Activated CD4-positive, alpha-beta T cell treated with anti-CD3 and anti-CD28 coated beads, Interleukin-2, amount 10 ng/mL, durations not matched to agents 24 days and 14 days (primary cell): Measurements from ENCODE around the gene FCSK. TPM values are rescaled to one million over a fixed set of nuclear protein-coding genes. Genes with fewer than 3 reads are reported as not detected.

ENCODE experiments used
- DNase-seq: peaks from one replicate; pipeline ENCODE4 v3.0.0; 2022
- H3K27ac Mint-ChIP-seq: one replicate; pipeline ENCODE4 v1.8.0; 2022; ENCODE audit warnings: mild to moderate bottlenecking, mixed read lengths
- H3K27me3 Mint-ChIP-seq: one replicate; pipeline ENCODE4 v1.8.0; 2022; ENCODE audit warnings: mixed read lengths
- H3K36me3 Mint-ChIP-seq: one replicate; pipeline ENCODE4 v1.8.0; 2022; ENCODE audit warnings: low read depth, mild to moderate bottlenecking, mixed read lengths
- H3K4me1 Mint-ChIP-seq: one replicate; pipeline ENCODE4 v1.8.0; 2021; ENCODE audit warnings: mixed read lengths
- H3K4me3 Mint-ChIP-seq: one replicate; pipeline ENCODE4 v1.8.0; 2022; ENCODE audit warnings: mild to moderate bottlenecking, moderate library complexity, mixed read lengths
- H3K9me3 Mint-ChIP-seq: one replicate; pipeline ENCODE4 v1.8.0; 2021; ENCODE audit warnings: mixed read lengths
- intact Hi-C: fragments of 100-400 bp; cut with micrococcal nuclease; formaldehyde crosslinking; loops from one replicate; pipeline ENCODE4 v1.15.1; 2023
- total RNA-seq: library from RNA; stranded (reverse); gene quantifications from 2 replicates; pipeline ENCODE4 v1.2.3, GENCODE V29; 2022

The FCSK gene
- total RNA-seq, 1 donor from 2014 or later, result 24.4 TPM

DNA sequence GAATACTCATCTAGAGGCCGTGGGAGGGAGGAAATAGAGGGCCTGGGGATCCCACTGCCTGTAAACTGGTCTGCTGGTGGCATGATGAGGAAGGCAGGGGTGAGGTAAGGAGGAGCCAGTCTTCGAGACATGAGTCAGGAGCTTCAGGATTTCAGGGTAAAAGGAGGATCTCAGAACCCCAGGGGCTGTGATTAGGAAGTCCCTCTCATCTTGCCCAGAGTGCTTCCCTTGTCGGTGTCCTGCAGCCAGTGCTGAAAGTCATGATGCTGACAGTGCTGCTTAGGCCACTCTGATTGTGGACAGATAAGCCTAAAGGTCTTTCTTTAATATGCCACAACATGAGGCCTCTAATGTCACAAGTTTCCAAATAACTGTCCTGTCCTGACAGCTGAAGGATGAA, 39.4 kb downstream of the FCSK start:
- peak overlapping the region; percentile 19 for H3K27ac Mint-ChIP-seq
- intact Hi-C loops, result loop anchor here (10.0 kb wide), 1 partner anchor 161 kb away; no protein-coding TSS in a partner anchor
- no peak for DNase-seq
- no peak overlapping the region for H3K4me3 Mint-ChIP-seq
- peaks cover 55% of the 10 kb centered on the region for H3K36me3 Mint-ChIP-seq
- H3K4me1 Mint-ChIP-seq, result peaks cover 14% of the 10 kb centered on the region
- no peaks in the 10 kb centered on the region for H3K9me3 Mint-ChIP-seq
- H3K27me3 Mint-ChIP-seq, result no peaks in the 10 kb centered on the region

DNA sequence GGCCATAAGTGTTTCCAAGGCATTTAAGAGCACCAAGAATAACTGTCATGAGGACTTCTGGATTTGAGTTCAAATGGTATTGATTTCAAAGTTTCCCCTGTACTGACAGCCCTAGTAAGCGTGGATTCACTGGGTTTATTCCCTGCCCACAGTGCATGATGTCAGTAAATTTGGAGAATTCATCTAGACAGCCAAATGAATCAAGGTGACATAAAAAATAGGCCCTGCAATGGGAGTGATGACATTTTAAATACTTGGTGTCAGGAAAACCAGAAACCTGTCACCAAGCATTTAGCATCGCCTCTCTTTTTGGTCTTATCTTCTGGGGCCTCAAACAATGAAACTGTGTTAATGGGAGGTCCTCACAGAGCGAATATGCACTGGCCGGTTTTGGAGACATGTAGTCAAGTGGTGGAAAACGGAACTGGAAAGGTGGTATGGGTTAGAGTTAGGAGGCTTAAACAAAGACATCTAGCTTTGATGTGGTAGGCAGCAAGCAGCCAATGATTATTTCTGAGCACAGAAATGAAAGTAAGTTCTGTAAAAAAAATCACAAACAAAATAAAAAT, 39.9 kb downstream of the FCSK start:
- H3K9me3 Mint-ChIP-seq, result no peaks in the 10 kb centered on the region
- no peak for DNase-seq
- peaks cover 14% of the 10 kb centered on the region for H3K4me1 Mint-ChIP-seq
- no peaks in the 10 kb centered on the region for H3K27me3 Mint-ChIP-seq
- intact Hi-C loops, result loop anchor here (10.0 kb wide), 1 partner anchor 161 kb away; no protein-coding TSS in a partner anchor
- no peak overlapping the region for H3K4me3 Mint-ChIP-seq
- peaks cover 55% of the 10 kb centered on the region for H3K36me3 Mint-ChIP-seq
- H3K27ac Mint-ChIP-seq, result peak overlapping the region; percentile 66

DNA sequence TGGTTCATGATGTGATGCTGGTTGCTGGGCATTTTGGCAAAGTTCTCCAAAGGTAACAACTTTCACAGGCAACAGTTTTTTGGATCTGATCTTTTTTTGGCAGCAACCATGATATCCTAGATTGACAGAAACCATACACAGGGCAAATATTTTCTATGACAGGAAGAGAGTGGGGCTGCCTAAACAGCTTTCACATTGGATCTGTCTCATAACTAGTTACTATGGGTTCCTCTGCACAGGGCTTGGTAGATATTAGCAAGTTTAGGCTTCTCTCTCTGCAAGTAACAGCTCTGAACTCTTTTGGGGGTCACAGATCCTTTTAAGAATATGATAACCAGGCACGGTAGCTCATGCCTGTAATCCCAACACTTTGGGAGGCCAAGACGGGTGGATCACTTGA, 40.4 kb downstream of the FCSK start:
- Mint-ChIP-seq H3K4me1 (peaks cover 14% of the 10 kb centered on the region), H3K27ac (peak overlapping the region; percentile 66), H3K36me3 (peaks cover 53% of the 10 kb centered on the region), H3K27me3 (no peaks in the 10 kb centered on the region), H3K4me3 (no peak overlapping the region), H3K9me3 (no peaks in the 10 kb centered on the region)
- intact Hi-C loops, result loop anchor here (10.0 kb wide), 1 partner anchor 160 kb away; no protein-coding TSS in a partner anchor
- no peak for DNase-seq

DNA sequence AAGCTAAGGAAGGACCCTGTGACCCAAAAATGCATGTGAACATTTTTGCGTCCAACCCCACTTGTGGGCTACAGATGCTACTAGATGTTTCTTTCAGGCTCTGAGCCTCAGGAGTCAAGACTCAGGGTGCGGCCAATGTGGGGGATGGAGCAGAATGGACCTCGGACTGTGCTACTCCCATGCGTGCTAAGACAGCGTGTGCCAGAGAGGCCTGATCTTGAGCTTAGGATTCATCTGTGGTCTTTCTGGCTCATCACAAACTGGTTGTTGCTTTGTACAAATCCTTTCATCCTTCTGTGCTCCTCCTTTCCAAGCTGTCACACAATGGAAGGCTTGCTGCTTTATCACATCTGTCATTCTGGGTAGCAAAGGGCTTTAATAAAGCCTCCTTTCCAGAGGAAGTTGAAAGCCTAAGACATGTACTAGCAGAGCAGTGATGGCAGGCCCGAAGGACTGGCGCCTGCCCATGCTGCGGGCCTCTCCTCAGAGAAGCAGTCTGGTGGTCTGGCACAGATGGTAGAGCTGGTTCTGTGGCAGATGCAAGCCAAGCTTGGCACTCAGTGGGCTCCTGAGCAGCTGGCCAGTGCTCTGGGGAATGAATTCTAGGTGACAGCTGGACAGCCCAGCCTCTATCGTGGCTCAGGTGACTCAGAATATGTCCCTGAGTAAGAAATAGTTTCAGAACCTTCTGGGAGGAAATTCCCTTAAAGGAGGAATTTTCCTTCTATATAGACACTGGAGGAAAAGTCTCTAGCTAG, 41.2 kb downstream of the FCSK start:
- no peak for DNase-seq
- H3K9me3 Mint-ChIP-seq, result no peaks in the 10 kb centered on the region
- H3K4me1 Mint-ChIP-seq, result peaks cover 14% of the 10 kb centered on the region
- no peak overlapping the region for H3K27ac Mint-ChIP-seq
- intact Hi-C loops, result loop anchor here (2.0 to 10.0 kb wide), 2 partner anchors 19 to 159 kb away; no protein-coding TSS in a partner anchor
- H3K27me3 Mint-ChIP-seq, result no peaks in the 10 kb centered on the region
- H3K4me3 Mint-ChIP-seq, result no peak overlapping the region
- H3K36me3 Mint-ChIP-seq, result peaks cover 48% of the 10 kb centered on the region

DNA sequence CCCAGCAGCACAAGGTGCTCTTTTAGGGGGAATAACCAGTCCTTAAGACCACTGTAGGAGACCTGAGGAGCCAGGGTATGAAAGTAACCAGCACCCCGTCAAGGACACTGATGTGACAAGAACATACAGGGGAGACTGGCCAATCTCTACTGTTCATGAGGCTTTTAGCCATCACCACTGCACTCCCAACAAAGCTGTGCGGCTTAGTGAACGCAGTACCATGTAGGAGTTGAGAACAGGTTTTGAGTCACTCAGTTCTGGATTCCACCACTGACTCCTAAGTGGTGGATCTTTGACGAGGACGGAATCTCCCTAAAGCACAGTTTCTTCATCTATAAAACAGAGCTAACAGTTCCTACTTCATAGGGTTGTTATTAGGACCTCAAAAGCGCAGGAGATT, 42.1 kb downstream of the FCSK start:
- DNase-seq, result peak; percentile 56
- Mint-ChIP-seq H3K4me1 (peaks cover 14% of the 10 kb centered on the region), H3K4me3 (no peak overlapping the region), H3K9me3 (no peaks in the 10 kb centered on the region), H3K27me3 (no peaks in the 10 kb centered on the region), H3K27ac (no peak overlapping the region), H3K36me3 (peaks cover 51% of the 10 kb centered on the region)
- intact Hi-C loops, result loop anchor here (2.0 to 10.0 kb wide), 2 partner anchors 20 to 158 kb away; no protein-coding TSS in a partner anchor

DNA sequence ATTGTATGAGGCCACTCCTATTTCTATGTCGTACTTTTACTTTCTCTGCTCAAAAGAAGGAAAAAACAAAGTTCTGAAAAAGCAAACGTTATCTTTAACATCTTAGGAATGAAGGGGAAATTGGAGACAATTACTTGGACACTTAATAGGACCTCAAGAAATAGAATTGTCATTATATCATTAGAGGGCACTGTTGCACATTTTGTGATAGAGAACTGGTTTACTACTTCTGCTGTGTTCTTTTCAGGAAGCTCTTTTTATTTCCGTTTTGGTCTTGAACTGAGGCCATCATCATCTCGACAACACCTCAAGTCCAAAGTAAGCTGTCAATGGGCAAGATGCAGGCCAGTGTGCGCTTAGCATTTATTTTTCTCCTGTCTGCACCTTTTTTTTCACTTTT, 54.4 kb downstream of the FCSK start:
- Mint-ChIP-seq H3K27ac (no peak overlapping the region), H3K9me3 (no peaks in the 10 kb centered on the region), H3K36me3 (peaks cover 33% of the 10 kb centered on the region), H3K4me1 (peaks cover 6% of the 10 kb centered on the region), H3K4me3 (no peak overlapping the region), H3K27me3 (no peaks in the 10 kb centered on the region)
- intact Hi-C loops, result no loop called here
- no peak for DNase-seq

DNA sequence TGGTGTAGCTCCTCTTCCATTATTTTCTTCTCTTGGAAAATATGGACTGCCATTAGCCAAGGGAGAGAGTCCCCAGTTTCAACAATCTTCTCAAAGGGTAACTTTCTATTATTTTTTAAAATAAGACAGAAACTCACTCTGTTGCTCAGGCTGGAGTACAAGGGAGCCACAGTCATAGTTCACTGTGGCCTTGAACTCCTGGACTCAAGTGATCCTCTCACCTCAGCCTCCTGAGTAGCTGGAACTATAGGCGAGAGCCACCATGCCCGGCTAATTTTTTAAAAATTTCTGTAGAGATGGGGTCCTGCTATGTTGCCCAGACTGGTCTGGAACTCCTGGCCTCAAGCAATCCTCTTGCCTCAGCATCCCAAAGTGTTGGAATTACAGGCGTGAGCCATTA, 55.8 kb downstream of the FCSK start:
- no peak for DNase-seq
- H3K27ac Mint-ChIP-seq, result no peak overlapping the region
- H3K4me1 Mint-ChIP-seq, result peaks cover 6% of the 10 kb centered on the region
- intact Hi-C loops, result no loop called here
- H3K36me3 Mint-ChIP-seq, result peaks cover 38% of the 10 kb centered on the region
- no peaks in the 10 kb centered on the region for H3K9me3 Mint-ChIP-seq
- H3K27me3 Mint-ChIP-seq, result no peaks in the 10 kb centered on the region
- no peak overlapping the region for H3K4me3 Mint-ChIP-seq

DNA sequence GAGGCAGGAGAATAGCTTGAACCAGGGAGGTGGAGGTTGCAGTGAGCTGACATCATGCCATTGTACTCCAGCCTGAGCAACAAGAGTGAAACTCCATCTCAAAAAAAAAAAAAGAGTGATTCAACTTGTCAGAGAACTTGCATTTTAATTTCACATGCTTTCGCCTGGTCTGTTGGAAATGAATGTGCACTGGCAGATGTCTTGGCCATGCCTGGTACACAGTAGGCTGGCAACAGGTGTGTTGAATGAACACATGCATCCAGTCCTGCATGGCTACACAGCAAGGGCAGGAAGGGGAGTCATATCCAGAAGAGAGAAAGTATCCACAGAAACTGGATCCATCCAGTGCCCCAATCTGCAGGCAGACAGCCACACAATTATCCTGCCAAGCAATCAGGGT, 57.4 kb downstream of the FCSK start:
- no peak overlapping the region for H3K27ac Mint-ChIP-seq
- intact Hi-C loops, result no loop called here
- peaks cover 47% of the 10 kb centered on the region for H3K36me3 Mint-ChIP-seq
- H3K4me1 Mint-ChIP-seq, result peaks cover 6% of the 10 kb centered on the region
- H3K9me3 Mint-ChIP-seq, result no peaks in the 10 kb centered on the region
- DNase-seq, result no peak
- no peak overlapping the region for H3K4me3 Mint-ChIP-seq
- no peaks in the 10 kb centered on the region for H3K27me3 Mint-ChIP-seq

DNA sequence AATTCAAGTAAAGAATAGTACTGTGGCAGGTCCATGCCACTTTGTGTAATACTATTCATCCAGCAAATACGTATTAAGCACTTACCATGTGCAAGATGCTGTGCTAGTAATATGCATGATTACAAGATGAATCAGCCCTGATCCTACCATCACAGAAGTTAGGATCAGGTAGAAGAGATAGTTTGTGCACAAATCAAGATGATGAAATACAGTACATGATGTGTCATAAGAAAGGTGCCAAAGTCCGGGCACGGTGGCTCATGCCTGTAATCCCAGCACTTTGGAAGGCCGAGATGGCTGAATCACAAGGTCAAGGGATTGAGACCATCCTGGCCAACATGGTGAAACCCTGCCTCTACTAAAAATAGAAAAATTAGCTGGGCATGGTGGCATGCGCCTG, 58.1 kb downstream of the FCSK start:
- H3K27ac Mint-ChIP-seq, result no peak overlapping the region
- peaks cover 6% of the 10 kb centered on the region for H3K4me1 Mint-ChIP-seq
- H3K9me3 Mint-ChIP-seq, result no peaks in the 10 kb centered on the region
- H3K27me3 Mint-ChIP-seq, result no peaks in the 10 kb centered on the region
- DNase-seq, result no peak
- intact Hi-C loops, result no loop called here
- H3K36me3 Mint-ChIP-seq, result peaks cover 47% of the 10 kb centered on the region
- no peak overlapping the region for H3K4me3 Mint-ChIP-seq

DNA sequence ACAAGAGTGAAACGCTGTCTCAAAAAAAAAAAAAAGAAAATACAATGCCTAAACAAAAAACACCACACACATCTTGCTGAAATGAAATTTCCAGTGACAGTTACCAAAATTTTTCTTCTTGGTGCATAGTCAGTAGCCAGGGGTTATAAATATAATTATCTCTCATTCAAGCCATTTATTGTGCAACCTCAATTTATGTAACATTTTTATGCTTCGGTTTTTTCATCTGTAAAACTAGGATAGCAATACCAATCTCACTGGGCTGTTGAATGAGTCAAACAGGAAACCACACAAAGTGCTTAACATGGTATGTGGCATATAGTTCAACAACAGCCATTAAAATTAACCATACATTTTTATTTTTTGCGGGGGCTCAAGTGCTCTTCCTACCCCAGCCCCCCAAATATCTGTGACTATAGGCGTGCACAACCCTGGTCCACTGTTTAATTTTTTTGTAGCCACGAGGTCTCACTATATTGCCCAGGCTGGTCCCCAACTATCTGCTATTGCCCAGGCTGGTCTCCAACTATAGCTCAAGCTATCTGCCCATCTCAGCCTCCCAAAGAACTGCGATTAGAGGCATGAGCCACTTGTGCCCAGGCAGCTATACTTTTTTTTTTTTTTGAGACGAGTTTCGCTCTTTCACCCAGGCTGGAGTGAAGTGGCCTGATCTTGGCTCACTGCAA, 66.4 kb downstream of the FCSK start:
- intact Hi-C loops, result loop anchor here (10.0 kb wide), 1 partner anchor 266 kb away; the partner anchor contains the start of gene EXOSC6
- Mint-ChIP-seq H3K36me3 (peaks cover 41% of the 10 kb centered on the region), H3K9me3 (no peaks in the 10 kb centered on the region), H3K27me3 (no peaks in the 10 kb centered on the region), H3K4me3 (peak overlapping the region; percentile 55), H3K4me1 (peaks cover 26% of the 10 kb centered on the region), H3K27ac (peak overlapping the region; percentile 68)
- DNase-seq, result peak; percentile 67

DNA sequence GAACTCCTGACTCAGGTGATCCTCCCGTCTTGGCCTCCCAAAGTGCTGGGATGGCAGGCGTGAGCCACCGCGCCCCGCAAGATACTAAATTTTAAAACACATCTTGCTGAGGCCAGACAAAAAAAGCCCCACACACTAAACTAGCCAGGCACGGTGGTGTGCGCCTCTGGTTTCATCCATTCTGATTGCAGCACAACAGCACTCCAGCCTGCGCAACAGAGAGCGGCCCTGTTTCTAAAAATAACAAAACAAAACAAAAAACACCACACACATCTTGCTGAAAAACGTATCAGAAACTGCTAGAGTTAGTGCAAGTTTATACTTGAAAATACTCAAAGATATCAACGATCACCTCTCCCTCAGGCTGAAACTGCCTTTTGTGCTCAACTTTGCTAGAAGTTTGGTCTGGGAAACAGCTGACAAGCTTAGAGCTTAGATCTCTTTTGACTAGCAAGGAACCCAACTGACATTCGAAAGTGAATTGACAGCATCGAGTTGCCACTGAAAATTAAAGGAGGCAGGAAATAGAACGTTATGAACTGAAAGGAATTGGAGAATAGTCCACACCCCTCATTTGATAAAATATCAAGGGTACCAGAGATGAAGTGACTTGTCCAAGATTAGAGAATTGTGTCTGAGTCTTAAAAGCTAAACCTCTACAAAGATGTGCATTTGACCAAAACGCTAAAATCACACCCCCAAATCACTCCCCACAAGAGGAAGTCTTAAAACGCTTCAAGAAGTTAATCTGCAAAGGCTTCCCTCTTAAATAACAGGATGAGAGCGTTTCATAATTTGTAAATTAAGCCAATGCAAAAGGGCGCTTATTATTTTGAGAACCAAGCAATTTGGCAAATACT, 68.1 kb downstream of the FCSK start:
- H3K36me3 Mint-ChIP-seq, result peaks cover 44% of the 10 kb centered on the region
- intact Hi-C loops, result loop anchor here (1.0 to 10.0 kb wide), 5 partner anchors 46 to 268 kb away; partner anchors contain the start of genes AARS1, DDX19A and EXOSC6
- H3K27me3 Mint-ChIP-seq, result no peaks in the 10 kb centered on the region
- H3K9me3 Mint-ChIP-seq, result no peaks in the 10 kb centered on the region
- peak overlapping the region; percentile 92 for H3K4me3 Mint-ChIP-seq
- H3K27ac Mint-ChIP-seq, result peak overlapping the region; percentile 96
- DNase-seq, result peak; percentile 70
- H3K4me1 Mint-ChIP-seq, result peaks cover 39% of the 10 kb centered on the region

DNA sequence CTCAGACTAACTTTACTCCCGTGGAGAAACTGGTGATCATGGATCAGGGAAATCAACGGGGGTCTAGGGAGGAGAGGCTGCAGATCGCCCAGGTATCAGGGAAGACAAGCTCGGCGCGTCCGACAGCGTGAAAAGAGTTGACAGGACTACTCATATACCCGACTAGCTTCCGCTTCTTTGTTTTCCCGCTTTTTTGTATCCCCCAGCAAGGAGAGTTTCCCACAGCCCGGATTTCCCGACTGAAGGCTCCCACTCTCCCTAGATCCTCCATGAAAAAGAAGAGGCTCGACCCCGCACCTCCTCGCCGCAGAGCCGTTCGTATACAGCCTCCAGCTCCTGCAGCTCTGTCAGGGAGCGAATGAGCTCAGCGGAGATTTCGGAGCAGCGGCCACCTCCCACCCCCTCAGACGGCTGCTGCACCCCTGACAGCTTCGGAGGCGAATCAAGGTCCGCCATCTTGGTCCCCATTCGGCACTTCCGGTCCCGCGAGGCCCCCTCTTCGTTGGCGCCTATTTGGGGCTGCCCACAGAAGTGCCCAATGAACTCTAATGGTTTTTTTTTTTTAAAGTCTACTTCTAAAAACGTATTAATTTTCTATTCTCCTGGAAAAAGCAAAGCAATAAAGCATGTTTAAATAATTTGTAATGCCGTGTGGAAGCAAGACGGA, 68.8 kb downstream of the FCSK start, which contains the start of gene COG4:
Gene COG4 (minus strand): TSS at position 479 of the 667 bp plus-strand sequence. CDS start 11 bp downstream, at position 468.
- H3K27me3 Mint-ChIP-seq, result no peaks in the 10 kb centered on the region
- H3K4me3 Mint-ChIP-seq, result peak within 1 kb of the TSS; percentile 92
- H3K9me3 Mint-ChIP-seq, result no peaks in the 10 kb centered on the region
- peaks cover 41% of the 10 kb centered on the region for H3K4me1 Mint-ChIP-seq
- peaks cover 44% of the 10 kb centered on the region for H3K36me3 Mint-ChIP-seq
- intact Hi-C loops, result loop anchor here (1.0 to 10.0 kb wide), 5 partner anchors 47 to 268 kb away; partner anchors contain the start of genes AARS1, DDX19A and EXOSC6
- H3K27ac Mint-ChIP-seq, result peak within 1 kb of the TSS; percentile 96
- DNase-seq, result peak; percentile 97
